Cardiac muscle cell (in vitro differentiated cells and primary cell): ENCODE results near the gene TOX2. TPM values are rescaled to one million over a fixed set of nuclear protein-coding genes. Genes with fewer than 3 reads are reported as not detected.

Source experiments
- DNase-seq, 2 donors: peaks; one replicate each; pipeline versions ENCODE4 v3.0.0 to v3.0.0-alpha.2; 2010 to 2017; ENCODE audit warnings: low read depth in 1 of 2, low spot score in 1 of 2
- H3K27ac ChIP-seq: fragments of 200-600 bp; sonication (generic); 2 replicates; pipeline ENCODE4 v1.5.1; 2016
- H3K27me3 ChIP-seq: fragments of 200-600 bp; sonication (generic); 2 replicates; pipeline ENCODE4 v1.6.0; 2016; ENCODE audit warnings: control low read depth
- H3K36me3 ChIP-seq: fragments of 200-600 bp; sonication (generic); 2 replicates; pipeline ENCODE4 v1.5.1; 2016; ENCODE audit warnings: control low read depth
- H3K4me1 ChIP-seq: fragments of 200-600 bp; sonication (generic); 2 replicates; pipeline ENCODE4 v1.8.1; 2017; ENCODE audit warnings: low read depth, mild to moderate bottlenecking, mixed run types
- H3K4me3 ChIP-seq: fragments of 200-600 bp; sonication (generic); 2 replicates; pipeline ENCODE4 v1.5.1; 2016; ENCODE audit warnings: mild to moderate bottlenecking
- H3K9me3 ChIP-seq: fragments of 200-600 bp; sonication (generic); 2 replicates; pipeline ENCODE4 v1.5.1; 2017; ENCODE audit warnings: low read depth, mild to moderate bottlenecking, control low read depth
- polyA plus RNA-seq: library from polyadenylated mRNA; unstranded; fragments of >200 nt; fragmentation: Nextera tagmentation; extraction: Ambion mirVana; gene quantifications from 2 replicates; pipeline ENCODE4 v1.2.1, GENCODE V29; 2016
- total RNA-seq: library from RNA; depleted of rRNA; stranded (reverse); fragments of >200 nt; gene quantifications from 2 replicates; pipeline ENCODE4 v1.2.3, GENCODE V29; 2016
- TF ChIP-seq, protein P1 (sequence below): IDR thresholded peaks from 2 replicates; pipeline ENCODE4 v1.5.1; 2012; ENCODE audit warnings: low read depth, mild to moderate bottlenecking, low read length

Gene TOX2
- total and polyA plus RNA-seq, 2 experiments from 2014 or later: 0.09 to 0.32 TPM

DNA sequence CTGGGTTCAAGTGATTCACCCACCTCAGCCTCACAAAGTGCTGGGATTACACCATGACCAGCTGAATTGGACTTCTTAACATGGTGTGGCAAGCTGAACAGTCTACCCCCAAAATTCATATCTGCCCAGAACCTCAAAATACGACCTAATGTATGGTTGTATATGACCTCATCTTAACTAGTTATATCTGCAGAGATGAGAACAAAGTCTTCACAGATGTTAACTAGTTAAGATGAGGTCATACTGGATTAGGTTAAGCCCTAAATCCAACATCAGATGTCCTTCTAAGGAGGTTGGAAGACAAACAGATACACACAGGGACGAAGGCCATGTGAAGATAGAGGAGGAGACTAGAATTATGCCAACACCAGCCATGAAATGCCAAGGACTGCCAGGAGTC lies 169.8 kb downstream of the TOX2 start:
- H3K4me1 ChIP-seq: no peaks in the 10 kb centered on the region
- H3K27me3 ChIP-seq: no peaks in the 10 kb centered on the region
- no peaks in the 10 kb centered on the region for H3K36me3 ChIP-seq
- H3K4me3 ChIP-seq: no peak overlapping the region
- H3K27ac ChIP-seq: no peak overlapping the region
- no peaks in the 10 kb centered on the region for H3K9me3 ChIP-seq
- no peak for DNase-seq
- TF ChIP-seq, protein P1, sequence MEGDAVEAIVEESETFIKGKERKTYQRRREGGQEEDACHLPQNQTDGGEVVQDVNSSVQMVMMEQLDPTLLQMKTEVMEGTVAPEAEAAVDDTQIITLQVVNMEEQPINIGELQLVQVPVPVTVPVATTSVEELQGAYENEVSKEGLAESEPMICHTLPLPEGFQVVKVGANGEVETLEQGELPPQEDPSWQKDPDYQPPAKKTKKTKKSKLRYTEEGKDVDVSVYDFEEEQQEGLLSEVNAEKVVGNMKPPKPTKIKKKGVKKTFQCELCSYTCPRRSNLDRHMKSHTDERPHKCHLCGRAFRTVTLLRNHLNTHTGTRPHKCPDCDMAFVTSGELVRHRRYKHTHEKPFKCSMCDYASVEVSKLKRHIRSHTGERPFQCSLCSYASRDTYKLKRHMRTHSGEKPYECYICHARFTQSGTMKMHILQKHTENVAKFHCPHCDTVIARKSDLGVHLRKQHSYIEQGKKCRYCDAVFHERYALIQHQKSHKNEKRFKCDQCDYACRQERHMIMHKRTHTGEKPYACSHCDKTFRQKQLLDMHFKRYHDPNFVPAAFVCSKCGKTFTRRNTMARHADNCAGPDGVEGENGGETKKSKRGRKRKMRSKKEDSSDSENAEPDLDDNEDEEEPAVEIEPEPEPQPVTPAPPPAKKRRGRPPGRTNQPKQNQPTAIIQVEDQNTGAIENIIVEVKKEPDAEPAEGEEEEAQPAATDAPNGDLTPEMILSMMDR: no peak

- Histone ChIP-seq H3K4me3 (no peak overlapping the region), H3K36me3 (no peaks in the 10 kb centered on the region), H3K27ac (no peak overlapping the region), H3K4me1 (no peaks in the 10 kb centered on the region), H3K27me3 (no peaks in the 10 kb centered on the region), H3K9me3 (no peaks in the 10 kb centered on the region)
- no peak for DNase-seq
- TF ChIP-seq, protein P1: no peak
Measured at GRCh38 chr20:44084891-44085290, 170.2 kb downstream of the TOX2 start.

GRCh38 chr20:44085616-44086434 lies 171.2 kb downstream of the TOX2 start:
- TF ChIP-seq, protein P1: no peak
- no peak for DNase-seq

DNA sequence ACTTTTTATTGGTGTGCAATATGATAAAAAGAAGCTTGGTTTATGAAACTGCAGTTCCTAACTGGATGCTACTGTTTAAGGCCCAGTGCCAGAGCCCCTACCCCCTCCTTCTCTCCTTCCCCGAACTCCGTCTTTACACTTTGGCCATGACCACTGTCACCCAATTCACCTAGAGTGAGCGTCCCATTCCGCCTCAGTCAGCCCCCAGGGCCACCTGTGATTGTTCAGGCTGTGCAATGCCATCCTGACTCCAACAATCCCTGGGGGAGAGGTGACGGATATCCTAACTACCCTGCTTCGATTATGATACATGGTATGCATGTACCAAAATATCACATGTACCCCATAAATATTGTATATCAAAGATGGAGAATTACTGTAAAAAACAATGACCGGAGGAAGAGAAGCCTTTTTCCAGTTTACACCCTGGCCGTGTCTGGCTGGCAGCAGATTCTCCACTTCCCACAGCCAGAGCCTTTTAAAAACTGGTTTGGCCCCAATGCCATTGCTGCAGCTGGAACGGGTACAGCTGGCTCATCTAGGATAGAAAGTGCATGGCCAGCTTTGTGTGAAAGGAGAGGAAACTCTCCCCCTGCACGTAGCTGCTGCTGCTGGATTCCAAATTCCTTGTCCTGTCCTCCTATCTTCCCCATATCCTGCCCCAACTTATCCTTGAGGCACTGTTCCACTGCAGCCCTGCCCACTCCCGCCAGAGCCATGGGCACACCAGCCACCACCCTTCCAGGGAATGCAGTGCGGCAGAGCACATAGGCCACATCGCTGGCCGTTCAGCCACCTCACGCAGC lies 172.6 kb downstream of the TOX2 start:
- no peak overlapping the region for H3K27ac ChIP-seq
- H3K4me1 ChIP-seq: no peaks in the 10 kb centered on the region
- no peaks in the 10 kb centered on the region for H3K27me3 ChIP-seq
- H3K4me3 ChIP-seq: no peak overlapping the region
- TF ChIP-seq, protein P1: no peak
- no peak for DNase-seq
- no peaks in the 10 kb centered on the region for H3K9me3 ChIP-seq
- H3K36me3 ChIP-seq: no peaks in the 10 kb centered on the region

More at GRCh38 chr20:44085616-44086434, 171.2 kb downstream of the TOX2 start:
- Histone ChIP-seq H3K27me3 (no peaks in the 10 kb centered on the region), H3K9me3 (no peaks in the 10 kb centered on the region), H3K4me3 (no peak overlapping the region), H3K27ac (no peak overlapping the region), H3K36me3 (no peaks in the 10 kb centered on the region), H3K4me1 (no peaks in the 10 kb centered on the region)

DNA sequence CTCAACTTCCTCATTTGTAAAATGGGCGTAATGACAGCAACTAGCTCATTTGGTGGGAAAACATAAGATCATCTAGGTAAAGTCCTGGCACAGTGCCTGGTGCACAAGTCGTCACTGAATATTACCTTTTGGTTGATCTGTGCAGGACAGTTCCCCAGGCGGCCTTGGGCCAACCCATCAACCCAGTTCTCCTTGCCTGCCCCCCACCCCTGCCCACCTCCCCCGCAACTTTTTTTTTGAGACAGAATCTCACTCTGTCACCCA lies 173.1 kb downstream of the TOX2 start:
- Histone ChIP-seq H3K36me3 (no peaks in the 10 kb centered on the region), H3K4me1 (no peaks in the 10 kb centered on the region), H3K27me3 (no peaks in the 10 kb centered on the region), H3K4me3 (no peak overlapping the region), H3K27ac (no peak overlapping the region), H3K9me3 (no peaks in the 10 kb centered on the region)
- no peak for DNase-seq
- TF ChIP-seq, protein P1: no peak
